Testis (tissue), 3 donors: ENCODE data around the gene TBXAS1. TPM values are rescaled to one million over a fixed set of nuclear protein-coding genes. Genes with fewer than 3 reads are reported as not detected.

Experiments
- DNase-seq: peaks from one replicate; pipeline ENCODE4 v3.0.0-alpha.2; 2019
- H3K27ac ChIP-seq, 2 donors: fragments of 200-600 bp; sonication (generic); one replicate each; pipeline ENCODE4 v1.5.1; 2019
- H3K27me3 ChIP-seq: fragments of 200-600 bp; sonication (generic); one replicate; pipeline ENCODE4 v1.5.1; 2019
- H3K36me3 ChIP-seq: fragments of 200-600 bp; sonication (generic); one replicate; pipeline ENCODE4 v1.5.1; 2017; ENCODE audit warnings: low read depth; ENCODE audit errors: missing control alignments
- H3K4me1 ChIP-seq: fragments of 200-600 bp; sonication (generic); one replicate; pipeline ENCODE4 v1.5.1; 2019
- H3K4me3 ChIP-seq, 2 donors: fragments of 200-600 bp; sonication (generic); one replicate each; pipeline ENCODE4 v1.5.1; 2017 to 2019
- H3K9me3 ChIP-seq: fragments of 200-600 bp; sonication (generic); one replicate; pipeline ENCODE4 v1.5.1; 2017
- CTCF ChIP-seq, 3 experiments: fragments of 450-650 bp in 2 of 3; fragments of 200-600 bp in 1 of 3; sonication (generic) in 1 of 3; IDR thresholded peaks; one replicate each; pipeline ENCODE4 v1.5.1; 2016 to 2019; ENCODE audit warnings: antibody characterized with exemption in 3 of 3, mild to moderate bottlenecking in 2 of 3, moderate library complexity in 1 of 3
- POLR2A ChIP-seq: fragments of 450-650 bp; IDR thresholded peaks from one replicate; pipeline ENCODE4 v1.6.1; 2017; ENCODE audit warnings: antibody characterized with exemption, mild to moderate bottlenecking, moderate library complexity
- WGBS, 2 donors: methylation state at CpG; one replicate each; pipeline ENCODE4 v1.1.5; 2018; 5-methylcytosine and 5-hydroxymethylcytosine counted together
- intact Hi-C: fragments of 100-400 bp; cut with DNase I; formaldehyde crosslinking; loops from one replicate; pipeline ENCODE4 v1.15.1; 2023; ENCODE audit warnings: low total_unique reads
- polyA plus RNA-seq: library from polyadenylated mRNA; stranded (reverse); fragments of 350-450 nt; fragmentation: Illumina TruSeq; extraction: RNeasy Lipid Tissue Mini Kit (QIAGEN cat#74804); gene quantifications from one replicate; pipeline ENCODE4 v1.2.3, GENCODE V29; 2014; ENCODE audit warnings: low read depth, low replicate concordance; ENCODE audit not compliant: insufficient read depth
- total RNA-seq, 2 donors: library from RNA; depleted of rRNA; stranded (reverse); fragments of >200 nt; gene quantifications; one replicate each; pipeline ENCODE4 v1.2.3, GENCODE V29; 2016

TBXAS1 gene
- total and polyA plus RNA-seq, 3 donors from 2014 or later = 4.9 to 5.7 (median 5.2) TPM

- Histone ChIP-seq H3K27me3 (no peaks in the 10 kb centered on the region), H3K4me3 (no peak overlapping the region), H3K9me3 (no peaks in the 10 kb centered on the region), H3K27ac (no peak overlapping the region), H3K36me3 (no peaks in the 10 kb centered on the region), H3K4me1 (no peaks in the 10 kb centered on the region)
- intact Hi-C loops = no loop called here
- DNase-seq = no peak
- WGBS, 2 donors = 79 to 86% methylated on average over 5 to 12 of the region's 12 CpGs
- TF ChIP-seq POLR2A = no peak
- TF ChIP-seq CTCF (IDR thresholded peaks at IDR 0.05) = no peak
Observed at GRCh38 chr7:140025814-140026433, 196.9 kb downstream of the TBXAS1 start.

- Histone ChIP-seq H3K36me3 (no peaks in the 10 kb centered on the region), H3K27me3 (no peaks in the 10 kb centered on the region), H3K4me3 (no peak overlapping the region), H3K4me1 (no peaks in the 10 kb centered on the region), H3K9me3 (no peaks in the 10 kb centered on the region), H3K27ac (no peak overlapping the region)
- WGBS, 2 donors = 95 to 96% methylated on average over 6 to 9 of the region's 9 CpGs
- TF ChIP-seq POLR2A = no peak
- no peak for TF ChIP-seq CTCF (IDR thresholded peaks at IDR 0.05)
- intact Hi-C loops = no loop called here
- no peak for DNase-seq
Observed at GRCh38 chr7:140026935-140027334, 197.9 kb downstream of the TBXAS1 start.

GRCh38 chr7:140027858-140028257, 198.8 kb downstream of the TBXAS1 start:
- no peak overlapping the region for H3K27ac ChIP-seq
- no peaks in the 10 kb centered on the region for H3K9me3 ChIP-seq
- no peaks in the 10 kb centered on the region for H3K36me3 ChIP-seq
- TF ChIP-seq POLR2A (no peak), CTCF (IDR thresholded peaks at IDR 0.05) (no peak)
- no peaks in the 10 kb centered on the region for H3K27me3 ChIP-seq
- 83 to 93% methylated on average over 9 of the region's 9 CpGs for WGBS, 2 donors
- H3K4me1 ChIP-seq = no peaks in the 10 kb centered on the region
- DNase-seq = no peak
- intact Hi-C loops = no loop called here
- no peak overlapping the region for H3K4me3 ChIP-seq

- Histone ChIP-seq H3K27me3 (no peaks in the 10 kb centered on the region), H3K4me1 (no peaks in the 10 kb centered on the region), H3K9me3 (no peaks in the 10 kb centered on the region), H3K27ac (no peak overlapping the region), H3K4me3 (no peak overlapping the region), H3K36me3 (no peaks in the 10 kb centered on the region)
- DNase-seq = no peak
- intact Hi-C loops = no loop called here
- 94% methylated on average over 4 of the region's 4 CpGs for WGBS, 2 donors
- no peak for TF ChIP-seq POLR2A
- TF ChIP-seq CTCF (IDR thresholded peaks at IDR 0.05) = no peak
Observed at GRCh38 chr7:140028311-140028710, 199.2 kb downstream of the TBXAS1 start.

- no peak for DNase-seq
- 82 to 87% methylated on average over 1 of the region's 1 CpG for WGBS, 2 donors
- intact Hi-C loops = no loop called here
- no peaks in the 10 kb centered on the region for H3K4me1 ChIP-seq
- no peaks in the 10 kb centered on the region for H3K36me3 ChIP-seq
- no peak overlapping the region for H3K27ac ChIP-seq
- no peak for TF ChIP-seq CTCF (IDR thresholded peaks at IDR 0.05)
- no peak for TF ChIP-seq POLR2A
- H3K9me3 ChIP-seq = no peaks in the 10 kb centered on the region
- no peak overlapping the region for H3K4me3 ChIP-seq
- no peaks in the 10 kb centered on the region for H3K27me3 ChIP-seq
Observed at GRCh38 chr7:140029072-140029471, 200.0 kb downstream of the TBXAS1 start.
